ENCODE data around the gene PRKCE.

DNA sequence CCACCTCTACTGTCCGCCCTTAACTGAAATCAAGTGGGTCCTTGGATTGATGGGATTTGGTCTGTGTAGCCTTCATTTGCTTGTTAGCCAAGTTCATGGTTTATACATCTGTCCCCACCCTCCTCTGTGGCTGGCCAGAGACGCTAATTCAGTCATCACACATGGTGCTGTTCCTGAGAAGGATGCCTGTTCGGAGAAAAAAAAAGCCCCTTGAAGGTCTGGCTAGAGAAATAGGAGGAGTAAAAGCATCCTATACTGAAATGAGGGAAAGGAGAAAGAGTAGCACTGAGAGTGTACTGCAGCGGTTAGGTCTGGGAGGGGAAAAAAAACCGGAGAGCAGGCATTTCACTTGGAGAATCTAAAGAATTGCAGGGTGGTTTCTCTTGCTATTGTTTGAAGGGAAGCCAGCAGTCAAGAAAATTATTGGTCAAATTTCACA, 465.1 kb downstream of the PRKCE start:
- TF ChIP-seq, protein P1, sequence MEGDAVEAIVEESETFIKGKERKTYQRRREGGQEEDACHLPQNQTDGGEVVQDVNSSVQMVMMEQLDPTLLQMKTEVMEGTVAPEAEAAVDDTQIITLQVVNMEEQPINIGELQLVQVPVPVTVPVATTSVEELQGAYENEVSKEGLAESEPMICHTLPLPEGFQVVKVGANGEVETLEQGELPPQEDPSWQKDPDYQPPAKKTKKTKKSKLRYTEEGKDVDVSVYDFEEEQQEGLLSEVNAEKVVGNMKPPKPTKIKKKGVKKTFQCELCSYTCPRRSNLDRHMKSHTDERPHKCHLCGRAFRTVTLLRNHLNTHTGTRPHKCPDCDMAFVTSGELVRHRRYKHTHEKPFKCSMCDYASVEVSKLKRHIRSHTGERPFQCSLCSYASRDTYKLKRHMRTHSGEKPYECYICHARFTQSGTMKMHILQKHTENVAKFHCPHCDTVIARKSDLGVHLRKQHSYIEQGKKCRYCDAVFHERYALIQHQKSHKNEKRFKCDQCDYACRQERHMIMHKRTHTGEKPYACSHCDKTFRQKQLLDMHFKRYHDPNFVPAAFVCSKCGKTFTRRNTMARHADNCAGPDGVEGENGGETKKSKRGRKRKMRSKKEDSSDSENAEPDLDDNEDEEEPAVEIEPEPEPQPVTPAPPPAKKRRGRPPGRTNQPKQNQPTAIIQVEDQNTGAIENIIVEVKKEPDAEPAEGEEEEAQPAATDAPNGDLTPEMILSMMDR (IDR thresholded peaks at IDR 0.05), result no peak
- TF ChIP-seq POLR2A (IDR thresholded peaks at IDR 0.05), result no peak
